ENCODE measurements around the gene ALKBH8. TPM values are rescaled to one million over a fixed set of nuclear protein-coding genes. Genes with fewer than 3 reads are reported as not detected.
A peak's percentile ranks its signal among the peaks of the same experiment; 100 is the strongest.

The ALKBH8 gene, protein sequence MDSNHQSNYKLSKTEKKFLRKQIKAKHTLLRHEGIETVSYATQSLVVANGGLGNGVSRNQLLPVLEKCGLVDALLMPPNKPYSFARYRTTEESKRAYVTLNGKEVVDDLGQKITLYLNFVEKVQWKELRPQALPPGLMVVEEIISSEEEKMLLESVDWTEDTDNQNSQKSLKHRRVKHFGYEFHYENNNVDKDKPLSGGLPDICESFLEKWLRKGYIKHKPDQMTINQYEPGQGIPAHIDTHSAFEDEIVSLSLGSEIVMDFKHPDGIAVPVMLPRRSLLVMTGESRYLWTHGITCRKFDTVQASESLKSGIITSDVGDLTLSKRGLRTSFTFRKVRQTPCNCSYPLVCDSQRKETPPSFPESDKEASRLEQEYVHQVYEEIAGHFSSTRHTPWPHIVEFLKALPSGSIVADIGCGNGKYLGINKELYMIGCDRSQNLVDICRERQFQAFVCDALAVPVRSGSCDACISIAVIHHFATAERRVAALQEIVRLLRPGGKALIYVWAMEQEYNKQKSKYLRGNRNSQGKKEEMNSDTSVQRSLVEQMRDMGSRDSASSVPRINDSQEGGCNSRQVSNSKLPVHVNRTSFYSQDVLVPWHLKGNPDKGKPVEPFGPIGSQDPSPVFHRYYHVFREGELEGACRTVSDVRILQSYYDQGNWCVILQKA
- total RNA-seq: 10 to 100 TPM in 4 of 8 experiments, 1 to 10 TPM in 4; 7.2 to 12.1 (median 9.4) TPM

- 0 to 4% (median 1%) methylated on average over 4 to 17 of the region's 32 CpGs; no CpG with 5 or more reads in 2 of the 10 experiments for WGBS, 10 experiments
- in situ Hi-C loops (cut with MboI; ENCODE audit: low pct_unique_long_range_greater_than_20kb in 2 of 9, low sequenced_read_pairs in 9 of 9, unreplicated experiment in 9 of 9): loop anchor here in 2 of 9 experiments (5.0 to 25.0 kb wide), 2 partner anchors 127 to 1097 kb away; partner anchors contain the start of gene DDX10 (in 1 of the 2)
These were observed at the start of gene ALKBH8 for GRCh38 chr11:107565219-107565937. Gene ALKBH8, minus strand, starts transcription at chr11:107565735. Its CDS starts 4,842 bp downstream, at chr11:107560893.

GRCh38 chr11:107612445-107612844 lies 46.9 kb upstream of the ALKBH8 start:
- 75 to 100% (median 100%) methylated on average over 1 to 2 of the region's 2 CpGs; no CpG with 5 or more reads in 3 of the 10 experiments for WGBS, 10 experiments
- no peak for ATAC-seq (replicated peaks in 6 of 8)
- in situ Hi-C loops (cut with MboI; ENCODE audit: low pct_unique_long_range_greater_than_20kb in 2 of 9, low sequenced_read_pairs in 9 of 9, unreplicated experiment in 9 of 9): no loop called here
- H3K4me1 ChIP-seq (replicated peaks in 1 of 2): no peaks in the 10 kb centered on the region
- H3K27ac ChIP-seq: no peak overlapping the region
- H3K4me3 ChIP-seq: no peak overlapping the region

More at GRCh38 chr11:107565219-107565937, at the start of gene ALKBH8:
- Histone ChIP-seq H3K27ac (peak within 1 kb of the TSS; percentile 73 to 79), H3K4me1 (replicated peaks in 1 of 2) (peaks cover 14 to 21% of the 10 kb centered on the region in 2 donors), H3K4me3 (peak within 1 kb of the TSS; percentile 83 to 98 (median 95))
- peak; percentile 89 to 95 (median 94) for ATAC-seq (replicated peaks in 6 of 8)

- no peak overlapping the region for H3K4me3 ChIP-seq
- peaks cover 0 to 7% of the 10 kb centered on the region in 2 donors for H3K4me1 ChIP-seq (replicated peaks in 1 of 2)
- WGBS, 10 experiments: 42 to 93% (median 67%) methylated on average over 3 to 10 of the region's 10 CpGs
- in situ Hi-C loops (cut with MboI; ENCODE audit: low pct_unique_long_range_greater_than_20kb in 2 of 9, low sequenced_read_pairs in 9 of 9, unreplicated experiment in 9 of 9): no loop called here
- no peak overlapping the region for H3K27ac ChIP-seq
- ATAC-seq (replicated peaks in 6 of 8): no peak
These were observed 44.1 kb upstream of the ALKBH8 start for GRCh38 chr11:107609400-107610218.

DNA sequence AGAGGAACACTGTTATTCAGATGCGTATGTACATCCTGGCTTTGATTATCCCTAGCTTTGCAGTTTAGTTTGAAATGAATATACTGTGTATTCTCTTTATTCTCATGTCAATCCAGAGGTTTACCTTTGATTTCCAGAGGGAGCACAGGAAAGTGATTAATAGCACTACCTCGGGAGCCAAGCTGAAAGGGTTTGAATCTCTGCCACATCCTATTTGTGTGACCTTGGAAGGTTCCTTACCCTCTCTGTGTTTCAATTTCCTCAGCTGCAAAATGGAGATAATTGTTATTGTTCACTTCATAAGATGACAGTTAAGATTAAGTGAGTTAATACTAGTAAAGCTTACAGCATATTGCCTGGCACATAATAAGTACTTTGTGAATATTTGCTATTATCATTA lies 43.3 kb upstream of the ALKBH8 start:
- ATAC-seq (replicated peaks in 6 of 8): no peak
- WGBS, 10 experiments: 0 to 50% (median 45%) methylated on average over 1 to 2 of the region's 2 CpGs; no CpG with 5 or more reads in 4 of the 10 experiments
- Histone ChIP-seq H3K4me3 (no peak overlapping the region), H3K27ac (no peak overlapping the region), H3K4me1 (replicated peaks in 1 of 2) (peaks cover 0 to 7% of the 10 kb centered on the region in 2 donors)
- in situ Hi-C loops (cut with MboI; ENCODE audit: low pct_unique_long_range_greater_than_20kb in 2 of 9, low sequenced_read_pairs in 9 of 9, unreplicated experiment in 9 of 9): no loop called here

- Histone ChIP-seq H3K4me1 (replicated peaks in 1 of 2) (peaks cover 0 to 7% of the 10 kb centered on the region in 2 donors), H3K27ac (no peak overlapping the region), H3K4me3 (no peak overlapping the region)
- in situ Hi-C loops (cut with MboI; ENCODE audit: low pct_unique_long_range_greater_than_20kb in 2 of 9, low sequenced_read_pairs in 9 of 9, unreplicated experiment in 9 of 9): no loop called here
- peak in 4 of 8 experiments; percentile 14 to 69 (median 38) for ATAC-seq (replicated peaks in 6 of 8)
- WGBS, 10 experiments: 0 to 100% (median 64%) methylated on average over 1 to 3 of the region's 3 CpGs
These were observed 40.6 kb upstream of the ALKBH8 start for GRCh38 chr11:107606141-107606540.

DNA sequence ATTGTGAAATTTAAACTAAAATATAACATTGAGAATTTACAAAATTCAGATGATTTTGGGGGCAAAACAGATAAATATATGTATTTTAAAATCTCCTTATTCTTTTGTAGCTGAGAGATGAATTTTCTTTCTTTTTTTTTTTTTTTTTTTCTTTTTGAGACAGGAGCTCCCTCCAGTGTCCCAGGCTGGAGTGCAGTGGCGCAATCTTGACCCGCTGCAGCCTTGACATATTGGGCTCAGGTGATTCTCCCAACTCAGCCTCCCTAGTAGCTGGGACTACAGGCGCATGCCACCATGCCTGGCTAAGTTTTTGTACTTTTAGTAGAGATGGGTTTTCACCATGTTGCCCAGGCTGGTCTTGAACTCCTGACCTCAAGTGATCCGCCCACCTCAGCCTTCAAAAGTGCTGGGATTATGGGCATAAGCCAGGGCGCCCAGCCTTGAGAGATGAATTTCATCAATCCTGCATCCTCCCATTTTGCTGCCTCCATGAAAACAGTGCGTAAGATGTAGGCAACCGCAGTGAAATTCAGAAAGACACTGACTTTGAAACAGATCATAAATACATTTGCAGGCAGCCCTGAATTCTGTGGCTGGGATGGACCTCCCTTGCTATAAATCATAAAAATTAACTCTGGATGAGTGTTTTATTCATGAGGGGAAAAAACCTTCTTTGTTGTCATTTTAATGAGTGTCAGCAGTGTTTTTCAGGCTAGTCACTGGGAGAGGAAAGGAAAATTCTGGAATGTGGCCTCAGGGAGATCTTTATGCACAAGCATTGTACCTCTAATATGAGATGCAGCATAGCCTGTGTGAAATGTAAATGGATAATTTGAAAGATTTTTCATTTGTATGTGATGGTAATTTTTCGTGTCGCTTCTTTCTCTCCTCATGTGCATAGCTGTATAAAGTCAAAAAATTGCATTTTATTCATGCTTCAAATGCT lies 39.8 kb upstream of the ALKBH8 start:
- 0 to 100% (median 83%) methylated on average over 3 to 8 of the region's 9 CpGs; no CpG with 5 or more reads in 1 of the 10 experiments for WGBS, 10 experiments
- H3K4me1 ChIP-seq (replicated peaks in 1 of 2): peaks cover 0 to 7% of the 10 kb centered on the region in 2 donors
- in situ Hi-C loops (cut with MboI; ENCODE audit: low pct_unique_long_range_greater_than_20kb in 2 of 9, low sequenced_read_pairs in 9 of 9, unreplicated experiment in 9 of 9): no loop called here
- no peak overlapping the region for H3K4me3 ChIP-seq
- no peak overlapping the region for H3K27ac ChIP-seq
- ATAC-seq (replicated peaks in 6 of 8): peak in 6 of 8 experiments; percentile 60 to 93 (median 86)

GRCh38 chr11:107598225-107599139 lies 32.9 kb upstream of the ALKBH8 start:
- peak in 4 of 8 experiments; percentile 64 to 80 (median 72) for ATAC-seq (replicated peaks in 6 of 8)

GRCh38 chr11:107594736-107595135 lies 29.2 kb upstream of the ALKBH8 start:
- 17 to 94% (median 67%) methylated on average over 1 to 2 of the region's 2 CpGs for WGBS, 10 experiments
- ATAC-seq (replicated peaks in 6 of 8): no peak
- no peak overlapping the region for H3K4me3 ChIP-seq

More at GRCh38 chr11:107598225-107599139, 32.9 kb upstream of the ALKBH8 start:
- in situ Hi-C loops (cut with MboI; ENCODE audit: low pct_unique_long_range_greater_than_20kb in 2 of 9, low sequenced_read_pairs in 9 of 9, unreplicated experiment in 9 of 9): loop anchor here in 3 of 9 experiments (25.0 kb wide), 1 partner anchor 89 kb away; no protein-coding TSS in a partner anchor
- Histone ChIP-seq H3K4me3 (no peak overlapping the region), H3K4me1 (replicated peaks in 1 of 2) (peaks cover 0 to 8% of the 10 kb centered on the region in 2 donors), H3K27ac (no peak overlapping the region)
- 24 to 86% (median 62%) methylated on average over 1 to 5 of the region's 6 CpGs for WGBS, 10 experiments

DNA sequence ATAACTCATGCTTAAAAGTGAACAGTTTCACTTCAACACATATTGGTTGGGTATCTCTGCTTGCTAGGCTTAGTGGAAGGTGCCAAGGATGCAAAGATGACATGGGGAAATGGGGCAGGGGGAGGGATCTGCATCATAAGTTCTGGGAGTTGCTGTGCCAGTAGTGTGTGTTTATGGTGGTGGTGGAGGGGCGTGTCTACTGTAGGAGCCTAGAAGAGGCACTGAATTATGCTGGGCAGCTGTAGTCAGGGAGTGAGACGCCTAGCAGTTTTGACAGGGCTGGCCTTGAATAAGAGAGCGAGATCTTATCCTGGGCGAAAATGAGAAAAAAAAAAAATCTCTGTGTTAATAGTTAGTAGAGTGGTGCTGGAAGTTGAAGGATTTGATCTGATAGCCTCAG lies 28.4 kb upstream of the ALKBH8 start:
- in situ Hi-C loops (cut with MboI; ENCODE audit: low pct_unique_long_range_greater_than_20kb in 2 of 9, low sequenced_read_pairs in 9 of 9, unreplicated experiment in 9 of 9): loop anchor here in 3 of 9 experiments (25.0 kb wide), 1 partner anchor 93 kb away; no protein-coding TSS in a partner anchor
- H3K27ac ChIP-seq: no peak overlapping the region
- H3K4me3 ChIP-seq: peak overlapping the region in 2 of 5 donors; percentile 3 to 97
- 0 to 49% (median 36%) methylated on average over 1 to 4 of the region's 4 CpGs; no CpG with 5 or more reads in 3 of the 10 experiments for WGBS, 10 experiments
- ATAC-seq (replicated peaks in 6 of 8): peak in 3 of 8 experiments; percentile 9 to 34 (median 13)
- H3K4me1 ChIP-seq (replicated peaks in 1 of 2): peaks cover 8 to 15% of the 10 kb centered on the region in 2 donors

More at GRCh38 chr11:107594736-107595135, 29.2 kb upstream of the ALKBH8 start:
- Histone ChIP-seq H3K4me1 (replicated peaks in 1 of 2) (peaks cover 8 to 15% of the 10 kb centered on the region in 2 donors), H3K27ac (no peak overlapping the region)
- in situ Hi-C loops (cut with MboI; ENCODE audit: low pct_unique_long_range_greater_than_20kb in 2 of 9, low sequenced_read_pairs in 9 of 9, unreplicated experiment in 9 of 9): loop anchor here in 3 of 9 experiments (25.0 kb wide), 1 partner anchor 93 kb away; no protein-coding TSS in a partner anchor

DNA sequence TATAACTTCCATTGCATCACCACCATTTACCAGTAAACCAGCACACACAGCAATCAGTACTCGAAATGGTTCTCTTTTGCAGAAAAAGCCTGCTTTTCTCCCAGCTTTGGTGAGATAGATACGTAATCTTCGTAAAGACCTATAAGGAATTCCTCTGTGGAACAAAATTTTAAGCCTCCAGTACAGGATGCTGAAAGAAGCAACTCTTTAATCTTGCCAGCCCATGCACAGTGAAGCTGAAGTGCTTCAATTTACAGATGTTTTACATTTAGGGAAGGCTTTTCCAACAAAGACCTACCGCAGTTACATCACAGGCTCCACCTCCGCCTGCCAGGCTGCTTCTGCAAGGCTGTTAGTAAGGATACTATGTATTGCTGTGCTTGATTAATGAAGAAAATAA lies 27.3 kb upstream of the ALKBH8 start:
- H3K4me3 ChIP-seq: peak overlapping the region; percentile 61 to 97 (median 81)
- no peak for ATAC-seq (replicated peaks in 6 of 8)
- no peak overlapping the region for H3K27ac ChIP-seq
- in situ Hi-C loops (cut with MboI; ENCODE audit: low pct_unique_long_range_greater_than_20kb in 2 of 9, low sequenced_read_pairs in 9 of 9, unreplicated experiment in 9 of 9): loop anchor here in 3 of 9 experiments (25.0 kb wide), 1 partner anchor 94 kb away; no protein-coding TSS in a partner anchor
- H3K4me1 ChIP-seq (replicated peaks in 1 of 2): peaks cover 8 to 15% of the 10 kb centered on the region in 2 donors
- 21 to 67% (median 31%) methylated on average over 2 to 5 of the region's 5 CpGs for WGBS, 10 experiments
